Osteocyte (in vitro differentiated cells): ENCODE results near the gene BTBD3. TPM values are rescaled to one million over a fixed set of nuclear protein-coding genes. Genes with fewer than 3 reads are reported as not detected.

Experiments
- DNase-seq: peaks from one replicate; pipeline ENCODE4 v3.0.0; 2021; ENCODE audit warnings: mixed read lengths; ENCODE audit not compliant: unreplicated experiment; ENCODE audit errors: extremely low spot score
- H3K27ac Mint-ChIP-seq: one replicate; pipeline ENCODE4 v1.8.0; 2021; ENCODE audit warnings: mild to moderate bottlenecking, mixed read lengths; ENCODE audit not compliant: unreplicated experiment
- H3K27me3 Mint-ChIP-seq: one replicate; pipeline ENCODE4 v1.8.0; 2021; ENCODE audit warnings: mixed read lengths; ENCODE audit not compliant: unreplicated experiment
- H3K36me3 Mint-ChIP-seq: one replicate; pipeline ENCODE4 v1.8.0; 2021; ENCODE audit warnings: mixed read lengths; ENCODE audit not compliant: unreplicated experiment
- H3K4me1 Mint-ChIP-seq: one replicate; pipeline ENCODE4 v1.8.0; 2021; ENCODE audit warnings: mixed read lengths; ENCODE audit not compliant: unreplicated experiment
- H3K4me3 Mint-ChIP-seq: one replicate; pipeline ENCODE4 v1.8.0; 2021; ENCODE audit warnings: mild to moderate bottlenecking, moderate library complexity, mixed read lengths; ENCODE audit not compliant: unreplicated experiment
- H3K9me3 Mint-ChIP-seq: one replicate; pipeline ENCODE4 v1.8.0; 2021; ENCODE audit warnings: mixed read lengths; ENCODE audit not compliant: unreplicated experiment
- total RNA-seq: library from RNA; stranded (reverse); gene quantifications from 2 replicates; pipeline ENCODE4 v1.2.1, GENCODE V29; 2021
- TF ChIP-seq, protein P1 (sequence below): fragments of 200-600 bp; sonication (generic); IDR thresholded peaks from 2 replicates; pipeline ENCODE4 v1.5.0; 2021; ENCODE audit warnings: antibody characterized with exemption, mild to moderate bottlenecking, moderate library complexity

Gene BTBD3
- total RNA-seq, 1 donor from 2014 or later, result 25.1 TPM

DNA sequence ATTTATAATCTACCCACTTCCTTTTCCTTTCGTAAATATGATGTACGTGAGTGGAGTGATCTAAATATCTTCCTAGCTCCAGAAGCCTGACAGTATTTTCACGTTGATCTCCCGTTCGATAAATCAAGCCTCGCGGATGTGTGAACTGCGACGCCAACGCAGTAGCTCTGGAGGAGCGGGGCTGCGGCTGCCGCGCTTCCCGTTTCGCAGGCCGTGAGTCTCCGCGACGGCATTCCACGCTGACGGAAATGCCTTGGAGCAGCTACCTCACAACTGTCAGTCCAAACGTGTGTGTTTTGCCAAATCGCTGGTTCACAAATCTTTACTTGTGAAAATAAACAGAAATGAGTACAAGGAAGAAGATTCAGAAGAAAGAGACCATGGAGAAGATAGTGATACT lies 41.2 kb downstream of the BTBD3 start:
- H3K9me3 Mint-ChIP-seq, result peaks cover 10% of the 10 kb centered on the region
- DNase-seq, result no peak
- H3K27me3 Mint-ChIP-seq, result peaks cover 6% of the 10 kb centered on the region
- no peak overlapping the region for H3K4me3 Mint-ChIP-seq
- no peak overlapping the region for H3K27ac Mint-ChIP-seq
- no peaks in the 10 kb centered on the region for H3K4me1 Mint-ChIP-seq
- TF ChIP-seq, protein P1, sequence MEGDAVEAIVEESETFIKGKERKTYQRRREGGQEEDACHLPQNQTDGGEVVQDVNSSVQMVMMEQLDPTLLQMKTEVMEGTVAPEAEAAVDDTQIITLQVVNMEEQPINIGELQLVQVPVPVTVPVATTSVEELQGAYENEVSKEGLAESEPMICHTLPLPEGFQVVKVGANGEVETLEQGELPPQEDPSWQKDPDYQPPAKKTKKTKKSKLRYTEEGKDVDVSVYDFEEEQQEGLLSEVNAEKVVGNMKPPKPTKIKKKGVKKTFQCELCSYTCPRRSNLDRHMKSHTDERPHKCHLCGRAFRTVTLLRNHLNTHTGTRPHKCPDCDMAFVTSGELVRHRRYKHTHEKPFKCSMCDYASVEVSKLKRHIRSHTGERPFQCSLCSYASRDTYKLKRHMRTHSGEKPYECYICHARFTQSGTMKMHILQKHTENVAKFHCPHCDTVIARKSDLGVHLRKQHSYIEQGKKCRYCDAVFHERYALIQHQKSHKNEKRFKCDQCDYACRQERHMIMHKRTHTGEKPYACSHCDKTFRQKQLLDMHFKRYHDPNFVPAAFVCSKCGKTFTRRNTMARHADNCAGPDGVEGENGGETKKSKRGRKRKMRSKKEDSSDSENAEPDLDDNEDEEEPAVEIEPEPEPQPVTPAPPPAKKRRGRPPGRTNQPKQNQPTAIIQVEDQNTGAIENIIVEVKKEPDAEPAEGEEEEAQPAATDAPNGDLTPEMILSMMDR, result no peak
- H3K36me3 Mint-ChIP-seq, result no peaks in the 10 kb centered on the region

DNA sequence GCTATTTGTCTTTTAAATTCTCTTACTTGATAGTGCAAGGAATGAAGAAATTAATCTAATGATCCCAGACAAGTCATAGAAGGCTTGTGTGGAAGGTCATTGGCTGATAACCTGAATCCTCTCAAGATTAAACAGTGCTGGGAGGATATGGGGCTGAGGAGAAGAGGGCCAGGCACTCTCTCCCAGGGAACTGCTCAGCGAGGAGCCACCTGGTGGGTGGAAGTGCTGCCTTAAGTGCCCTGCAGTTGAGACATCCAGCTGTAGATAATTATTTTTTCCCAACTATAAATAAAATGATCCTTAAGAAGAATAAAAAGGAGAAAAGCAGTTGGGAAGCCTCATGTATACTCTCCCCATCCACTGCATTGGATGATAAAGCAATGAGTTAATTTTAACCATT lies 47.9 kb downstream of the BTBD3 start:
- no peak for DNase-seq
- Mint-ChIP-seq H3K9me3 (no peaks in the 10 kb centered on the region), H3K27me3 (no peaks in the 10 kb centered on the region), H3K4me3 (no peak overlapping the region), H3K27ac (no peak overlapping the region), H3K4me1 (no peaks in the 10 kb centered on the region), H3K36me3 (no peaks in the 10 kb centered on the region)
- TF ChIP-seq, protein P1, result peak; percentile 21

DNA sequence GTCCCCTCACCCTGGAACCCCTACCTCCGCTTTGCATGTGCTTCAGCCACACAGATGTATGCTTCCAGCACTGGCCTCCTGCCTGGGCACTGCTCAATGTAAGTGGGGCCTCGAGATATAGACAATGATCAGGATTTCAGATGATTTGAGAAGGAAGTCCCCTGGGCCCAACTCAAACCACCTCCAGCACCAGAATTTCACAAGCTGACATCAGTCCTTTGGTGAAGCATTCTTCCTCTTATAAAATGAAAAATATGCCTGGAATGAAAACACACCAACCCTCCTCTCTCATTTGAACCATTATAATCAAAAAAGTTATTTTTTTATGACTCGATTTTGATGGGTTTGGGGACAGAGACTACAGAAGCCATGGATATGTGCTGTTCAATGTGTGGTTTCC lies 48.5 kb downstream of the BTBD3 start:
- H3K9me3 Mint-ChIP-seq, result no peaks in the 10 kb centered on the region
- no peaks in the 10 kb centered on the region for H3K36me3 Mint-ChIP-seq
- no peaks in the 10 kb centered on the region for H3K4me1 Mint-ChIP-seq
- H3K27ac Mint-ChIP-seq, result no peak overlapping the region
- H3K27me3 Mint-ChIP-seq, result no peaks in the 10 kb centered on the region
- TF ChIP-seq, protein P1, result no peak
- H3K4me3 Mint-ChIP-seq, result no peak overlapping the region
- no peak for DNase-seq

DNA sequence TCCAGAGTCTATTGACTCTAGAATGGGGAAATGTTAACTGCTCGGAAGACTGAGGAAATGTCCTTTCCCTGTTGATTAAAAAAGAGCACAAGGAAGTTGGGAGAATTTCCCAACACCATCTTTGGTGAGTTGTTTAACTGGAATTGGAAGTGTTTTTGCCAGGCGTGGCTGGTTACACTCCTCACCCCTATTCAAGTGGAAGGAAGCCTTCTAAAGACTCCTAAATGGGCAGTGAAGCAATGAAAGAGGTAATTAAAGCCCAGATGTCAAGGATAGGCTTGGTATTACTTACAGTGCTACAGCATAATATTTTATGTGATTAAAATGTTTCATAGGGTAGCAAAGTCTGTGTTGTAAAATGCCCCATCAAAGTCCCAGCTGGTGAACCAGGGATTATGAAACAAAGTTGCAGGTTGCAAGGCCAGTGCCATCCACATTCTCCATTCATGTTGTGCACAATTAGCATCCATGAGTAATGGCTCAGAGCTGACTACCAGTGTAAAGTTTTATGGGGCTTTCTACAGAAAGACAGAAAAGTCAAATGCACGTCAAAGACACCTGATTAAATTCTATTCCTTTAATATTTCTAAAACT lies 52.6 kb downstream of the BTBD3 start:
- TF ChIP-seq, protein P1, result no peak
- Mint-ChIP-seq H3K27me3 (peaks cover 3% of the 10 kb centered on the region), H3K4me3 (no peak overlapping the region), H3K27ac (no peak overlapping the region), H3K36me3 (no peaks in the 10 kb centered on the region), H3K4me1 (no peaks in the 10 kb centered on the region), H3K9me3 (no peaks in the 10 kb centered on the region)
- DNase-seq, result no peak

DNA sequence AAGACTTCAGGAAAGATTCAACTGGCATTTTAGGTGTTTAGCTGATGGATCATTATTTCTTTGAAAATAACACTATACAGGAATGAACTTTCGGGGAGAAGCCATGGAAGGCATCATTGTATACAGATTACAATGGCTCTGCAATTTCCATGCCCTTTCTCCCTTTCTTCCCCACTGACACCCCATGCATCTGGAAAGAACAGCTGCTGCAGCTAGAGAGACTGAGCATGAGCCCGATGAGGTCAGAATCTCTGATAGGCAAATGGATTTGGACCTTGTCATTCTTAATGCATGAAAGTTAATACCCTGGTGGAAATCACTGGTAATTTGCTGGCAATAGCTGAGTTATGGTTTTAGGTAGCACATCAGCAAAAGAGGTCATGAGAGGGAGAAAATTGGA lies 54.8 kb downstream of the BTBD3 start:
- peaks cover 3% of the 10 kb centered on the region for H3K27me3 Mint-ChIP-seq
- H3K4me3 Mint-ChIP-seq, result no peak overlapping the region
- H3K4me1 Mint-ChIP-seq, result no peaks in the 10 kb centered on the region
- TF ChIP-seq, protein P1, result no peak
- no peak for DNase-seq
- no peaks in the 10 kb centered on the region for H3K9me3 Mint-ChIP-seq
- H3K27ac Mint-ChIP-seq, result no peak overlapping the region
- no peaks in the 10 kb centered on the region for H3K36me3 Mint-ChIP-seq
